PC-3 (cell line): ENCODE data around the gene TFAM.

ENCODE experiments used
- EZH2 ChIP-seq: fragments of 300-600 bp; sonication (generic); IDR thresholded peaks from one replicate; pipeline ENCODE4 v1.6.1; 2017; ENCODE audit warnings: antibody characterized with exemption, mild to moderate bottlenecking, low read length; ENCODE audit not compliant: unreplicated experiment
- EZH2phosphoT487 ChIP-seq: fragments of 300-600 bp; sonication (generic); IDR thresholded peaks from 2 replicates; pipeline ENCODE4 v1.6.1; 2018; ENCODE audit warnings: mild to moderate bottlenecking, antibody characterized with exemption, low read length, borderline replicate concordance
- TF ChIP-seq, protein P1 (sequence below): fragments of 300-600 bp; sonication (generic); conservative IDR thresholded peaks from 2 replicates; pipeline ENCODE4 v1.5.1; 2017; ENCODE audit warnings: antibody characterized with exemption, low read depth, mild to moderate bottlenecking, low read length

DNA sequence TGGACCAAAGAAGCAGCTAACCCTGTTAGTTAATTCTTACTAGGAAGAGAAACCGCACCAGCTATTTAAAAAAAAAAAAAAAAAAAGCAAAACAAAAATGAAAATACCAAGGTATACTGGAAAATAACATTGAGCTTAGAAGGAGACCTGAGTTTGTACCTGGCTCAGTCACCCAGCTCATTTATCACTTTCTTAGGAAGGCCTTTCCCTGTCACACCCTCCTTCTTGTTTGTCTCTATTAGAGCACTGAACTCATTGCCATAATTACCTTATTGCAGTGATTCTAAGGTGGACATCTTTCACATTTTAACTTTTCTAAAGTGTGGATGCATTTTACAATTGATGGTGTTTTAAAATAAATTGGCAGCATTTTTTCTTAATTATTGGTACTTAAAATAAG lies 26.3 kb upstream of the TFAM start:
- TF ChIP-seq, protein P1, sequence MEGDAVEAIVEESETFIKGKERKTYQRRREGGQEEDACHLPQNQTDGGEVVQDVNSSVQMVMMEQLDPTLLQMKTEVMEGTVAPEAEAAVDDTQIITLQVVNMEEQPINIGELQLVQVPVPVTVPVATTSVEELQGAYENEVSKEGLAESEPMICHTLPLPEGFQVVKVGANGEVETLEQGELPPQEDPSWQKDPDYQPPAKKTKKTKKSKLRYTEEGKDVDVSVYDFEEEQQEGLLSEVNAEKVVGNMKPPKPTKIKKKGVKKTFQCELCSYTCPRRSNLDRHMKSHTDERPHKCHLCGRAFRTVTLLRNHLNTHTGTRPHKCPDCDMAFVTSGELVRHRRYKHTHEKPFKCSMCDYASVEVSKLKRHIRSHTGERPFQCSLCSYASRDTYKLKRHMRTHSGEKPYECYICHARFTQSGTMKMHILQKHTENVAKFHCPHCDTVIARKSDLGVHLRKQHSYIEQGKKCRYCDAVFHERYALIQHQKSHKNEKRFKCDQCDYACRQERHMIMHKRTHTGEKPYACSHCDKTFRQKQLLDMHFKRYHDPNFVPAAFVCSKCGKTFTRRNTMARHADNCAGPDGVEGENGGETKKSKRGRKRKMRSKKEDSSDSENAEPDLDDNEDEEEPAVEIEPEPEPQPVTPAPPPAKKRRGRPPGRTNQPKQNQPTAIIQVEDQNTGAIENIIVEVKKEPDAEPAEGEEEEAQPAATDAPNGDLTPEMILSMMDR = no peak
- no peak for TF ChIP-seq EZH2phosphoT487
- no peak for TF ChIP-seq EZH2
